IPS DF 19.7 (cell line): ENCODE measurements around the gene TTPAL.
"Not testable (repeated sequence)": the region's sequence is repeated elsewhere in the genome, so short reads cannot be mapped to it uniquely, and the experiment has no call there.

ENCODE experiments used
- DNase-seq: peaks from one replicate; pipeline ENCODE4 v3.0.0-alpha.2; 2013; ENCODE audit warnings: low read depth, low spot score

The TTPAL gene

GRCh38 chr20:44468044-44468782 is 7.5 kb upstream of the TTPAL start:
- DNase-seq = no peak

GRCh38 chr20:44470327-44470726 is 5.3 kb upstream of the TTPAL start:
- DNase-seq = no peak

GRCh38 chr20:44471481-44471882 is 4.2 kb upstream of the TTPAL start:
- no peak for DNase-seq

- DNase-seq = not testable (repeated sequence)
Observed at GRCh38 chr20:44472283-44472682, 3.4 kb upstream of the TTPAL start.

- DNase-seq = no peak
Observed at GRCh38 chr20:44475372-44475693, 341 bp upstream of the TTPAL start.

- DNase-seq = no peak
Observed at GRCh38 chr20:44477151-44477550, 1.5 kb downstream of the TTPAL start.

- no peak for DNase-seq
Observed at GRCh38 chr20:44478206-44478605, 2.5 kb downstream of the TTPAL start.

- no peak for DNase-seq
Observed at GRCh38 chr20:44479643-44480042, 4.0 kb downstream of the TTPAL start.

- DNase-seq = no peak
Observed at GRCh38 chr20:44480097-44480496, 4.4 kb downstream of the TTPAL start.

GRCh38 chr20:44481719-44482416 is 6.2 kb downstream of the TTPAL start:
- DNase-seq = no peak

GRCh38 chr20:44483112-44483511 is 7.4 kb downstream of the TTPAL start:
- no peak for DNase-seq

GRCh38 chr20:44485078-44485829 is 9.6 kb downstream of the TTPAL start:
- no peak for DNase-seq

- no peak for DNase-seq
Observed at GRCh38 chr20:44485830-44486198, 10.1 kb downstream of the TTPAL start.

GRCh38 chr20:44488551-44488950 is 12.9 kb downstream of the TTPAL start:
- DNase-seq = no peak

GRCh38 chr20:44489223-44489622 is 13.5 kb downstream of the TTPAL start:
- DNase-seq = no peak

- no peak for DNase-seq
Observed at GRCh38 chr20:44489931-44490330, 14.3 kb downstream of the TTPAL start.

GRCh38 chr20:44491635-44492395 is 16.1 kb downstream of the TTPAL start:
- no peak for DNase-seq

- no peak for DNase-seq
Observed at GRCh38 chr20:44494266-44494665, 18.6 kb downstream of the TTPAL start.

GRCh38 chr20:44494681-44495080 is 19.0 kb downstream of the TTPAL start:
- DNase-seq = no peak

- no peak for DNase-seq
Observed at GRCh38 chr20:44495257-44495656, 19.6 kb downstream of the TTPAL start.

- DNase-seq = no peak
Observed at GRCh38 chr20:44495802-44496481, 20.3 kb downstream of the TTPAL start.
